ENCODE data around the gene RNASE11.
"Not testable (repeated sequence)": the region's sequence is repeated elsewhere in the genome, so short reads cannot be mapped to it uniquely, and the experiment has no call there.

The RNASE11 gene

DNA sequence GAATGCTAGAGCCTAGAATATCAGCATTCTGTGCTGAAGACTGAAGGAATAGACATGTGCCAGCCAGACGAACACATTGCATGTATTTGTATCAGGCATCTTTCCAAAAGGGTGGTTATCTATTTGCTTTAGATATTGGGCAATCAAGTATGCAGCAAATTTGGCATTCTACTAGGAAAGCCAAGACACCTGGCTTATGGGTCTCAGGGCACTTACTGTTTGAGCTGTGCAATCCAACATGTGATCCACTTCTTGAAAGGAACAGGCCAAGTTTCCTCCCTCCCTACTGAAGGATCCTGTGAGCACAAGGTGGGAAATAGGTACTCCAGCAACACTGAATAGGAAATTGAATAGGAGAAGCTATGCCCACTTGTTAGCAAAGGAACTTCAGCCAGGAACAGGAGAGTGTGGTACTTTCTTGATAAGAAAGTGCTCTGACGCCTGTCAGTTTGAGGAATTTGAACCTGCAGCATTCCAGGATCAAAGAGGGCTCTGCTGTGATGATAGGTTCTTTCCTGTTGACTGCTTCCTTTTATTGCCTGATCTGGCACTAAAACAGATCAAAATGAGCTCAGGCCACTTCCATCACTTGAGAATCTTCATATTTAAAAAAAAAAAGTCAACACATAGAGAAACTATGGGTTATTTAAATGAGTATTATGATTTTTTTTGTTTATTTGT is 33.1 kb upstream of the RNASE11 start:
- no peaks in the 10 kb centered on the region for H3K79me2 ChIP-seq (ENCODE audit: insufficient read depth, low read length)
- H4K20me1 ChIP-seq (ENCODE audit: insufficient read depth, low read length) = no peaks in the 10 kb centered on the region
- H2AFZ ChIP-seq (ENCODE audit: low read depth, low read length) = no peak overlapping the region
- no peak overlapping the region for H3K9ac ChIP-seq (ENCODE audit: low read depth, low read length)
- DNase-seq (no peak), ATAC-seq (ENCODE audit: insufficient read depth, low read depth) (no peak)
- H3K27ac ChIP-seq (ENCODE audit: low read length) = no peak overlapping the region
- no peaks in the 10 kb centered on the region for H3K4me1 ChIP-seq (ENCODE audit: insufficient read depth, low read length)
- no peak overlapping the region for H3K4me2 ChIP-seq (ENCODE audit: insufficient read depth, low read length)
- no peaks in the 10 kb centered on the region for H3K36me3 ChIP-seq (ENCODE audit: insufficient read depth, low read length)
- H3K27me3 ChIP-seq (ENCODE audit: insufficient read depth, low read length, poor library complexity) = no peaks in the 10 kb centered on the region
- no peaks in the 10 kb centered on the region for H3K9me3 ChIP-seq (ENCODE audit: insufficient read depth, low read length, severe bottlenecking)
- no peak for TF ChIP-seq CTCF (IDR thresholded peaks at IDR 0.05; ENCODE audit: borderline replicate concordance, extremely low read depth, low read length, poor library complexity, severe bottlenecking)
- TF ChIP-seq EZH2 (IDR thresholded peaks at IDR 0.05; ENCODE audit: borderline replicate concordance, low read depth, low read length, severe bottlenecking) = no peak
- H3K4me3 ChIP-seq (ENCODE audit: low read depth in 1 of 2, low read length in 2 of 2) = no peak overlapping the region

DNA sequence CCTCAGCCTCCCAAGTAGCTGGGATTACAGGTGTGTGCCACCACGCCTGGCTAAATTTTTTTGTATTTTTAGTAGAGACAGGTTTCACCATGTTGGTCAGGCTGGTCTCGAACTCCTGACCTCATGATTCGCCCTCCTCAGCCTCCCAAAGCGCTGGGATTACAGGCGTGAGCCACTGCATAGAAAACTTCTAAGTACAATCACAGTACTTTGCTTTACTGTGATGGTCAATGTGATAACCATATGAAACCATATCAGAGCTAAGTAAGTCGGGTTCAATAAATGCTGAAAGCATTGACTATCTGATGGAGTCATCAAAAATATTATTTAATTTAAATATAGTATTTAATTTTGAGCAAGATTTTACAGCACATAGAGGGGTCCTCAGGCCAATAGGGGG is 31.9 kb upstream of the RNASE11 start:
- not testable (repeated sequence) for H2AFZ ChIP-seq (ENCODE audit: low read depth, low read length); H3K27me3 ChIP-seq (ENCODE audit: insufficient read depth, low read length, poor library complexity); DNase-seq; H3K27ac ChIP-seq (ENCODE audit: low read length); ATAC-seq (ENCODE audit: insufficient read depth, low read depth); H4K20me1 ChIP-seq (ENCODE audit: insufficient read depth, low read length); H3K4me2 ChIP-seq (ENCODE audit: insufficient read depth, low read length); H3K79me2 ChIP-seq (ENCODE audit: insufficient read depth, low read length); H3K9me3 ChIP-seq (ENCODE audit: insufficient read depth, low read length, severe bottlenecking); H3K4me1 ChIP-seq (ENCODE audit: insufficient read depth, low read length); H3K9ac ChIP-seq (ENCODE audit: low read depth, low read length); H3K36me3 ChIP-seq (ENCODE audit: insufficient read depth, low read length); H3K4me3 ChIP-seq (ENCODE audit: low read depth in 1 of 2, low read length in 2 of 2)

- Histone ChIP-seq H2AFZ (ENCODE audit: low read depth, low read length) (no peak overlapping the region), H3K9ac (ENCODE audit: low read depth, low read length) (no peak overlapping the region), H3K9me3 (ENCODE audit: insufficient read depth, low read length, severe bottlenecking) (no peaks in the 10 kb centered on the region), H3K36me3 (ENCODE audit: insufficient read depth, low read length) (no peaks in the 10 kb centered on the region), H3K79me2 (ENCODE audit: insufficient read depth, low read length) (no peaks in the 10 kb centered on the region), H4K20me1 (ENCODE audit: insufficient read depth, low read length) (no peaks in the 10 kb centered on the region), H3K27ac (ENCODE audit: low read length) (no peak overlapping the region), H3K4me1 (ENCODE audit: insufficient read depth, low read length) (peaks cover 16% of the 10 kb centered on the region), H3K4me2 (ENCODE audit: insufficient read depth, low read length) (no peak overlapping the region), H3K4me3 (ENCODE audit: low read depth in 1 of 2, low read length in 2 of 2) (no peak overlapping the region), H3K27me3 (ENCODE audit: insufficient read depth, low read length, poor library complexity) (no peaks in the 10 kb centered on the region)
- DNase-seq (no peak), ATAC-seq (ENCODE audit: insufficient read depth, low read depth) (no peak)
- TF ChIP-seq CTCF (IDR thresholded peaks at IDR 0.05; ENCODE audit: borderline replicate concordance, extremely low read depth, low read length, poor library complexity, severe bottlenecking) = no peak
- TF ChIP-seq EZH2 (IDR thresholded peaks at IDR 0.05; ENCODE audit: borderline replicate concordance, low read depth, low read length, severe bottlenecking) = no peak
Measured at GRCh38 chr14:20618271-20618749, 30.5 kb upstream of the RNASE11 start.

- no peak overlapping the region for H3K4me2 ChIP-seq (ENCODE audit: insufficient read depth, low read length)
- DNase-seq (no peak), ATAC-seq (ENCODE audit: insufficient read depth, low read depth) (no peak)
- H3K27ac ChIP-seq (ENCODE audit: low read length) = no peak overlapping the region
- no peaks in the 10 kb centered on the region for H3K27me3 ChIP-seq (ENCODE audit: insufficient read depth, low read length, poor library complexity)
- H3K79me2 ChIP-seq (ENCODE audit: insufficient read depth, low read length) = no peaks in the 10 kb centered on the region
- H4K20me1 ChIP-seq (ENCODE audit: insufficient read depth, low read length) = no peaks in the 10 kb centered on the region
- H2AFZ ChIP-seq (ENCODE audit: low read depth, low read length) = no peak overlapping the region
- H3K9me3 ChIP-seq (ENCODE audit: insufficient read depth, low read length, severe bottlenecking) = no peaks in the 10 kb centered on the region
- peaks cover 25% of the 10 kb centered on the region for H3K4me1 ChIP-seq (ENCODE audit: insufficient read depth, low read length)
- TF ChIP-seq CTCF (IDR thresholded peaks at IDR 0.05; ENCODE audit: borderline replicate concordance, extremely low read depth, low read length, poor library complexity, severe bottlenecking) (no peak), EZH2 (IDR thresholded peaks at IDR 0.05; ENCODE audit: borderline replicate concordance, low read depth, low read length, severe bottlenecking) (no peak)
- H3K9ac ChIP-seq (ENCODE audit: low read depth, low read length) = no peak overlapping the region
- no peaks in the 10 kb centered on the region for H3K36me3 ChIP-seq (ENCODE audit: insufficient read depth, low read length)
- H3K4me3 ChIP-seq (ENCODE audit: low read depth in 1 of 2, low read length in 2 of 2) = no peak overlapping the region
Measured at GRCh38 chr14:20617138-20618003, 29.6 kb upstream of the RNASE11 start.
